ENCODE data around the gene NSD1.
"Not testable (repeated sequence)": the region's sequence is repeated elsewhere in the genome, so short reads cannot be mapped to it uniquely, and the experiment has no call there.

DNA sequence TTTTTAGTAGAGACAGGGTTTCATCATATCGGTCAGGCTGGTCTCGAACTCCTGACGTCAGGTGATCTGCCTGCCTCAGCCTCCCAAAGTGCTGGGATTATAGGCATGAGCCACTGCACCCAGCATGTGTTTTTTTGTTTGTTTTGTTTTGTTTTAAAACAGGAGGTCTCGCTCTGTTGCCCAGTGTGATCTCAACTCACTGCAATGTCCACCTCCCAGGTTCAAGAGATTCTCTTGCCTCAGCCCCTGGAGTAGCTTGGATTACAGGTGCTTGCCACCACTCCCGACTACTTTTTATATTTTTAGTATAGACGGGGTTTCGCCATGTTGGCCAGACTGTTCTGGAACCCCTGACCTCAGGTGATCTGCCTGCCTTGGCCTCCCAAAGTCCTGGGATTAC, 125.1 kb downstream of the NSD1 start:
- TF ChIP-seq, protein P1, sequence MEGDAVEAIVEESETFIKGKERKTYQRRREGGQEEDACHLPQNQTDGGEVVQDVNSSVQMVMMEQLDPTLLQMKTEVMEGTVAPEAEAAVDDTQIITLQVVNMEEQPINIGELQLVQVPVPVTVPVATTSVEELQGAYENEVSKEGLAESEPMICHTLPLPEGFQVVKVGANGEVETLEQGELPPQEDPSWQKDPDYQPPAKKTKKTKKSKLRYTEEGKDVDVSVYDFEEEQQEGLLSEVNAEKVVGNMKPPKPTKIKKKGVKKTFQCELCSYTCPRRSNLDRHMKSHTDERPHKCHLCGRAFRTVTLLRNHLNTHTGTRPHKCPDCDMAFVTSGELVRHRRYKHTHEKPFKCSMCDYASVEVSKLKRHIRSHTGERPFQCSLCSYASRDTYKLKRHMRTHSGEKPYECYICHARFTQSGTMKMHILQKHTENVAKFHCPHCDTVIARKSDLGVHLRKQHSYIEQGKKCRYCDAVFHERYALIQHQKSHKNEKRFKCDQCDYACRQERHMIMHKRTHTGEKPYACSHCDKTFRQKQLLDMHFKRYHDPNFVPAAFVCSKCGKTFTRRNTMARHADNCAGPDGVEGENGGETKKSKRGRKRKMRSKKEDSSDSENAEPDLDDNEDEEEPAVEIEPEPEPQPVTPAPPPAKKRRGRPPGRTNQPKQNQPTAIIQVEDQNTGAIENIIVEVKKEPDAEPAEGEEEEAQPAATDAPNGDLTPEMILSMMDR (IDR thresholded peaks at IDR 0.05): not testable (repeated sequence)
- not testable (repeated sequence) for TF ChIP-seq POLR2A (IDR thresholded peaks at IDR 0.05); POLR2AphosphoS5 (IDR thresholded peaks at IDR 0.05; ENCODE audit: insufficient read depth in 1 of 2, low read depth in 1 of 2)

All from vagina (tissue), 2 donors.